SJCRH30 (cell line): ENCODE results near the gene PDZRN4. TPM values are rescaled to one million over a fixed set of nuclear protein-coding genes. Genes with fewer than 3 reads are reported as not detected.
"Not testable (repeated sequence)": the region's sequence is repeated elsewhere in the genome, so short reads cannot be mapped to it uniquely, and the experiment has no call there.

ENCODE experiments used
- DNase-seq, 2 experiments: peaks; one replicate each; pipeline ENCODE4 v3.0.0-alpha.2; 2015 to 2020
- H3K27ac ChIP-seq: fragments of 250-450 bp; sonication (Bioruptor Pico); 2 replicates; pipeline ENCODE4 v1.5.1; 2020; ENCODE audit warnings: mild to moderate bottlenecking, moderate library complexity
- H3K27me3 ChIP-seq: fragments of 250-450 bp; sonication (Bioruptor Pico); 2 replicates; pipeline ENCODE4 v1.5.1; 2020; ENCODE audit warnings: mild to moderate bottlenecking, moderate library complexity
- H3K36me3 ChIP-seq: fragments of 250-450 bp; sonication (Bioruptor Pico); 2 replicates; pipeline ENCODE4 v1.5.1; 2020; ENCODE audit warnings: mild to moderate bottlenecking, moderate library complexity
- H3K4me1 ChIP-seq: fragments of 250-450 bp; sonication (Bioruptor Pico); 2 replicates; pipeline ENCODE4 v1.5.1; 2020; ENCODE audit warnings: mild to moderate bottlenecking, moderate library complexity
- H3K4me3 ChIP-seq: fragments of 250-450 bp; sonication (Bioruptor Pico); 2 replicates; pipeline ENCODE4 v1.5.1; 2020; ENCODE audit warnings: mild to moderate bottlenecking, moderate library complexity
- H3K9me3 ChIP-seq: fragments of 250-450 bp; sonication (Bioruptor Pico); replicated peaks from 2 replicates; pipeline ENCODE4 v1.5.1; 2020; ENCODE audit warnings: mild to moderate bottlenecking, moderate library complexity
- total RNA-seq: library from RNA; depleted of rRNA; stranded (reverse); fragments of >200 nt; shearing (Covaris generic); gene quantifications from 2 replicates; pipeline ENCODE4 v1.2.3, GENCODE V29; 2014

The PDZRN4 gene
- total RNA-seq, 1 experiment from 2014 or later: not detected

DNA sequence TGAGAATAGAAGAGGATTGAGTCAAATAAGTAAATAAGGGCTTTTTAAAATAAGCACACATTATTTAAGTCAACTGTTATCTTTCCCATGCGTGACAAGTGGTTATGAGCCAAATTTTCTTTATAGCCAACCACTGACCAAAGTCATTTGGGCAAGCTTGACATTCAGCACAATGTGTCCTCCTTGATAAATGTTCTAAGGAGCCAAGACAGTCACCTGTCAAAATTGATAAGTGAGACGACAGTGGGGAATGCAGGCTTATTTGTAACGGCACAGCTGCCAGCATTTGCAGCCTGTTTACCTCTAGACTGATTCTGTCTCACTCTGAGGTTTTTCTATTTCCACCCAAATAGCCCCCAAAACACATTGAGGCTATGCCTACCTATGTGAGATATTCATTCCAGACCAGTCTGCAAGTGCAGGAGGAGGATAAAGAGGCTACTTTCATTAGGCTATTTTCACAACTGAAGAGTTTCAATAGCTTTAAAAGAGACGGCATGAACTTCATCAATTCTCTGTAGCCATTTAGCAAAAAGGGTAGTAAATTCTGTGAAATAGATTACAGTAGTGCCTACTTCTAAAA lies 339.5 kb downstream of the PDZRN4 start:
- no peak for DNase-seq

DNA sequence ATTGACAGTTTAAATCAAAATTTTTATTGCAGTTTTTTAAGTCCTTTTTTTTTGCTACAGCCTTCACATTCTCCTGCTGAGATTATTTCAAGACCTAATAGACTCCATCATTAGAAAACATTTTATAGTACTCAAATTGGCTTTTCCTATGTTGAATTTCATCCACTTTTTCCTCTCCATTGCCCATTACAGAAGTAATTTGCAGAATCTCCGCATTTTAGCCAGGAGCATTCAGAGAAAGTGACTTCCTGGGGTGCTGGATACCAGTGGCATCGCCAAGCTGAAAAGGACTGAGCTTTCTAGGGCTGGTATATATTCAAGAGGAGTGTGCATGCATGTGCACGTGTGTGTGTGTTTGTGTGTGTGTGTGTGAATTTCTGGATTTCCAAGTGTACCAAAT lies 340.8 kb downstream of the PDZRN4 start:
- Histone ChIP-seq H3K27ac (no peak overlapping the region), H3K27me3 (no peaks in the 10 kb centered on the region), H3K4me3 (no peak overlapping the region), H3K4me1 (peaks cover 11% of the 10 kb centered on the region), H3K36me3 (no peaks in the 10 kb centered on the region), H3K9me3 (no peaks in the 10 kb centered on the region)
- DNase-seq: no peak

More for the DNA sequence above, 339.5 kb downstream of the PDZRN4 start:
- Histone ChIP-seq H3K36me3 (no peaks in the 10 kb centered on the region), H3K9me3 (no peaks in the 10 kb centered on the region), H3K4me3 (no peak overlapping the region), H3K27me3 (no peaks in the 10 kb centered on the region), H3K27ac (no peak overlapping the region), H3K4me1 (peaks cover 16% of the 10 kb centered on the region)

DNA sequence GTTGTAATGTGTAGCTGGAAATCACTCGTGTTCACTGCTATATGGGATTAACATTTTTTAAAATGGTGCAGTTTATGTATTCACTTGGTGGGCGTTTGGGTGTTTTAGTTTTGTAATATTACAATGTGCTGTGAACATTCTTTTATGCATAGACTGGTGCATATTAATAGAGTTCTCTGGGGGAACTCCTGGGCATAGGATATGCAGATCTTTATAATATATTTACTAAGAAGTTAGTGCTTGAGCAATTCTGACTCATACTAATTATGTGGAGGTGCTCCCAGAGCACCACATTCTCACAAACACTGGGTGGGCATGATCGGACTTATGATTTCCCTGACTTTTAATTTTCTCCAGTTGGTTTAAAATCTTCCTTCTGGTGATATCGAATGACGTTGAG lies 342.3 kb downstream of the PDZRN4 start:
- no peak overlapping the region for H3K4me3 ChIP-seq
- H3K4me1 ChIP-seq: peaks cover 11% of the 10 kb centered on the region
- no peak overlapping the region for H3K27ac ChIP-seq
- H3K27me3 ChIP-seq: no peaks in the 10 kb centered on the region
- DNase-seq: no peak
- H3K36me3 ChIP-seq: no peaks in the 10 kb centered on the region
- H3K9me3 ChIP-seq: no peaks in the 10 kb centered on the region

DNA sequence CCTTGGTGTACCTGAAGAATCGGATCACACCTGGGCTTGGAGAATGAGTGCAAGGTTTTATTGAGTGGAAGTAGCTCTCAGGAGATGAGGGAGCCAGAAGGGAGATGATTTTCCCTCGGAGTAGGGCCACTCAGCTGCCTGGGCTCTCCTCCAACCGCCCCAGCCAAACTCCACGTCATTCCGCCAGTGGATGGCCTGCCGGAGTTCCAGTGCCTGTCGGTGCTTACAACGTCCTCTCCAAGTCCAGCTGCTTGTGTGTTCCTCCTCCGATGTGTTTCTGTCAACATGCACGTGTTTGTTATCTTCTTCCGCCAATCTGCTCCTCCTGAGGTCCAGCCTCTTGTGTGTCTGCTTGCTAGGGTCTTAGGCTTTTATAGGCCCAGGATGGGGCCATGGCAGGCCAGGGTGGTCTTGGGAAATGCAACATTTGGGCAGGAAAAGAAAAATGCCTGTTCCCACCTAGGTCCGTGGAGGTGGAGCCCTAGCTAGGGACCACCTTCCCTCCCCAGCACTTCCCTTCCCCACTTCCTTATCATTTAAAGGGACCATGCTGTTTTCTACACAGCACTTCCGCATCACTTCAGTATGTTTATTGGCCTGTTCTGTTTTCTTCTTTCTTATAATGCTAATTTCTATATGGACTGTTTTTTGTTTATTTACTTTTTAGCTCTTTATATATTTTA lies 343.2 kb downstream of the PDZRN4 start:
- no peaks in the 10 kb centered on the region for H3K27me3 ChIP-seq
- H3K4me3 ChIP-seq: no peak overlapping the region
- no peaks in the 10 kb centered on the region for H3K9me3 ChIP-seq
- no peaks in the 10 kb centered on the region for H3K36me3 ChIP-seq
- no peak overlapping the region for H3K27ac ChIP-seq
- H3K4me1 ChIP-seq: peaks cover 11% of the 10 kb centered on the region
- no peak for DNase-seq

DNA sequence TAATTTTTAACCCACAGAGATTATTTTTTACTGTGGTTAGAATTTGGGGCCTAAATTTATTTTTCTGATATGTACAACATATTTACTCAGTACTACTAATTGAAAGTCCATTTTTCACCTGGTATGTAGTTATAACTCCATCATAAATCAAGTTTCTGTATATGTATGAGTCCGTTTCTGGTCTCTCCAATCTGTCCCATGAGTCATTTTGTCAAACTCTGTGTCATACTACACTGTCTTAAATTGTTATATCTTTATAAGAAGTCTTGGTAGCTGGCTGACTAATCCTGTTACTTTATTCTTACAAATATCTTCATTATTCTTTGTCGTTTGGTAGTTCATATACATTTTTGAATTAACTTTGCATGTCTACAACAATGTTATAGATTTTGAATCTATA lies 344.0 kb downstream of the PDZRN4 start:
- DNase-seq: no peak
- H3K27ac ChIP-seq: no peak overlapping the region
- peaks cover 8% of the 10 kb centered on the region for H3K4me1 ChIP-seq
- no peaks in the 10 kb centered on the region for H3K9me3 ChIP-seq
- H3K4me3 ChIP-seq: no peak overlapping the region
- no peaks in the 10 kb centered on the region for H3K36me3 ChIP-seq
- no peaks in the 10 kb centered on the region for H3K27me3 ChIP-seq

DNA sequence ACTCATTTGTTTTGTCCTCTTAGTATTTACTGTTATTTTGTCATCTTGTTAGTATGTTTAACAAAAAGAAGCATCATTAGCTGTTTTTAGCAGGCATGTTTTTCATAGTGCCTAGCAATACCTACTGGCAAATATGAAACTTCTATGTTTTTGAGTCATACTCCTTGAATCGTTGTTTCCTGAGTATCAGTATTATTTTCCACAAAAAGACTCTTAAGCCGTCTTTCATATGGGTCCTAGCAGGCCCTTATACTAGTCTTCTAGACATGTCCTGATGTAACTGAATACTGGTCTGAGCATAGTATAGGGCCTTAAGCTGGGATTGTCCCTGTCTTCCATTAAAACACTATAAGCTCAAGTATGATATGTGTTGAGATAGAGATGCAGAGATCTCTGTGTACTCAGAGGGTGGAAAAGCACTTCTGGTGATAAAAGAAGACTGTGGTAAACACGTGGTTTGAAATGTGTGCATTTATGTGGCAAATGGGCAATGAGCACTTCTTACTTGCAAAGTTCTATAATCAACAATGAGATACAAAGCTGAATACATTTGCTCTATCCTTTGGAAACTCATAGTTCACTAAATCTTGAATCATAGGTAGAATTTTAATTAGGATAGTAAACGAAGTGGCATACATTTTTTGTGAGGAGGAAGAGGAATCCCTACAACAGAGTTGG lies 348.8 kb downstream of the PDZRN4 start:
- H3K4me1 ChIP-seq: no peaks in the 10 kb centered on the region
- no peak overlapping the region for H3K4me3 ChIP-seq
- no peak overlapping the region for H3K27ac ChIP-seq
- H3K36me3 ChIP-seq: no peaks in the 10 kb centered on the region
- no peaks in the 10 kb centered on the region for H3K27me3 ChIP-seq
- no peaks in the 10 kb centered on the region for H3K9me3 ChIP-seq
- DNase-seq: no peak

DNA sequence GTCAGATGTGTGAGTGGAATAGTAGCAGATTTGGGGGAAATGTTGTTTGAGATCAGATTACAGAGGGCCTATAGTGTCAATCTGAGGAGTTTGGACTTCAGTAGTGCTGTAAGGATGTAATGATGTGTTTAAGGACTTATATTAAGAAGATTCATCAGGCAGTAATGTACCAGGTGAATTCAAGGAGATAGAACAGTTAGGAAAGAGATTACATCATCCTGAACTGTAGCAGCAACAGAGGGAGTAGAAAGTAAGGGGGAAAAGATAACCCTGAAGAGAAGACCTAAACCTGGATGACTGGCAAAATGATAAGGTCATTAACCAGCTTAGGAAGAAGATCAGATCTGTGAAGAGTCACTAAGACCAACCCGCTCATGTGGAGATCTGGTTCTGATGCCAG lies 349.4 kb downstream of the PDZRN4 start:
- no peaks in the 10 kb centered on the region for H3K27me3 ChIP-seq
- H3K9me3 ChIP-seq: no peaks in the 10 kb centered on the region
- H3K4me3 ChIP-seq: no peak overlapping the region
- DNase-seq: no peak
- no peaks in the 10 kb centered on the region for H3K36me3 ChIP-seq
- no peaks in the 10 kb centered on the region for H3K4me1 ChIP-seq
- no peak overlapping the region for H3K27ac ChIP-seq

DNA sequence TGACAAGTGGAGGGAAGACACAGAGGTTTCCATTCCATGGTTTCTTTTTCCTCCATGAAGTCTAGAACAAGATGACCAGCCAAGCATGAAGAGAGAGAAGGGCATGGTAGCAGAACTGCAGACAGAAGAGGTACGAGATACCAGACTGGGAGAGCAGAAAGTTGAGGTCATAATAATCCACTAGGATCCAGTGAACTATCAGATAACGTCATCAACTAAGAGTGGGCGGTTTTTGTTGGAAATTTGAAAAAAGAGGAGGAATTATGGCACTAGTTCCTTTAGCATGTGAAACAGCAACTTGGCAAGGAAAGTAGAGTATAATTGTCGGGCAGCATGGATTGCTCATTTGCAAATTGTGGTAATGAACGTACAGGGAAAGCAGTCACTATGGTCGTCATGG lies 357.6 kb downstream of the PDZRN4 start:
- H3K27ac ChIP-seq: no peak overlapping the region
- no peaks in the 10 kb centered on the region for H3K36me3 ChIP-seq
- no peak for DNase-seq
- H3K9me3 ChIP-seq: no peaks in the 10 kb centered on the region
- H3K4me1 ChIP-seq: no peaks in the 10 kb centered on the region
- H3K27me3 ChIP-seq: no peaks in the 10 kb centered on the region; the same call in none of the 2 replicates
- no peak overlapping the region for H3K4me3 ChIP-seq

DNA sequence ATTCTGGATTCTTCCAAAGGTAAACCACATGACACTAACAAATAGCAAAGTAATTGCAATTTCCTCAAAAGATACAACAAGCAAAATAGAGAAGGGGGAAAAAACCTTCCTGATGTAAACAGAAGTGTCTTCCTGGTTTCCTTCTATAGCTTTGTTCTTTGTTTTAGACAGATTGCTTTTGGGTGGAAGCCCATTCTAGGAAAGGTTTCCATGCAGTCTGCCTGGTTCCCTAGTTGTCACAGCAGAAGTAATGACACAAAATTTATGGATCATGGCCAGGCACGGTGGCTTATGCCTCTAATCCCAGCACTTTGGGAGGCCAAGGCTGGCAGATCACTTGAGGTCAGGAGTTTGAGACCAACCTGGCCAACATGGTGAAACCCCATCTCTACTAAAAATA lies 359.0 kb downstream of the PDZRN4 start:
- H3K9me3 ChIP-seq, H3K36me3 ChIP-seq, H3K27ac ChIP-seq, H3K4me3 ChIP-seq, DNase-seq, H3K4me1 ChIP-seq, H3K27me3 ChIP-seq: not testable (repeated sequence)

DNA sequence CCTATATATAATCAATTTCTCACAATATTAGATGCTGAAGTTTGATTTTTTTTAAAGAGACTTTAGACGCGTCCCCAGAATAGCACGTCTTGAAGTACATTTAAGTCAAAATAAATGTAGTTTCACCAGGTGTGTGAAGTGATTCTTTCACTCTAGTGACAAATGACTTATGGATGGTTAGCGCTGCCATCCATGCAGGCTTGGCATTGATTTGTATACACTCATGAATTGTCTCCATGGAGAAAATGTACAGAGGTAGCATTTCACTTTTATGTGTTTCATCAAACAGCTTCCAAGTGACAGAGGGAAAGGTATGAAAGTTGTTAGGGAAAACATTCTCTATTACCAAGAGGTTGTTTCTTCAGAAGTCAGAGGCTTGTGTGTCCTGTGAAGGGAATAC lies 360.8 kb downstream of the PDZRN4 start:
- DNase-seq: no peak
- Histone ChIP-seq H3K9me3 (no peaks in the 10 kb centered on the region), H3K4me3 (no peak overlapping the region), H3K36me3 (no peaks in the 10 kb centered on the region), H3K4me1 (no peaks in the 10 kb centered on the region), H3K27ac (no peak overlapping the region), H3K27me3 (peaks cover 3% of the 10 kb centered on the region)

DNA sequence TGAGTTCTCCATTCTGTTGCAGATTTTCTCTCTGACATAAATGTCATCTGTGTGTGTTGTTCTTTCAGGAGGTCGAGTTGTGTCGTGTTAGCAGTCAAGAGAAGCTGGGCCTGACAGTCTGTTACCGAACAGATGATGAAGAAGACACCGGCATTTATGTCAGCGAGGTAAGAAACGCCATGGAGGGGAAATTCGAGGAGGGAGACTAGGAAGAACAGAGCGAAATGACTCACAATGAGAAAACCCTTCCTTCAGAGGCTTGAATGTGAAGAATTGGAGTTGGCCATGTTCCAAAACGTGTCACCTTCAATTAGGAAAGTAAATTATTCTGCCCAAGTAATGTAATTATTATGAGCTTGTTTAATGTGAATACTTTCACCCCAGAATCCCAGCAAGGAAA lies 364.5 kb downstream of the PDZRN4 start:
- H3K4me3 ChIP-seq: no peak overlapping the region
- no peak overlapping the region for H3K27ac ChIP-seq
- peaks cover 3% of the 10 kb centered on the region for H3K27me3 ChIP-seq
- H3K4me1 ChIP-seq: no peaks in the 10 kb centered on the region
- H3K9me3 ChIP-seq: no peaks in the 10 kb centered on the region
- DNase-seq: peak in 1 of 2 experiments; percentile 23
- H3K36me3 ChIP-seq: no peaks in the 10 kb centered on the region

DNA sequence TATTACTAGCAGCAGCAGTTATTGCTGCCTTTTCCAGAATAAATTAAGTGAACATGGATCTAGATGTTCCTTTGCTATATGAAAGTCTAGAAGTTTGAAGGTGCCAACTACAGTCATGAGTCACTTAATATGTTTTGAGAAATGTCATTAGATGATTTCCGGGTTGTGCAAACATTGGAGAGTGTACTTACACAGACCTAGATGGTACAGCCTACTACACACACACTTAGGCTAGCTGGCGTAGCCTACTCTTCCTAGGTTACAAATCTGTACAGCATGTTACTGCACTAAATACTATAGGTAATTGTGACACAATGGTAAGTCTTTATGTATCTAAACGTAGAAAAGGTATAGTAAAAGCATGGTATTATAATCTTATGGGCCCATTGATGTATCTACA lies 368.1 kb downstream of the PDZRN4 start:
- Histone ChIP-seq H3K36me3 (no peaks in the 10 kb centered on the region), H3K9me3 (no peaks in the 10 kb centered on the region), H3K4me1 (no peaks in the 10 kb centered on the region), H3K27me3 (peaks cover 3% of the 10 kb centered on the region; the same call in 1 of the 2 replicates), H3K27ac (no peak overlapping the region), H3K4me3 (no peak overlapping the region)
- no peak for DNase-seq

DNA sequence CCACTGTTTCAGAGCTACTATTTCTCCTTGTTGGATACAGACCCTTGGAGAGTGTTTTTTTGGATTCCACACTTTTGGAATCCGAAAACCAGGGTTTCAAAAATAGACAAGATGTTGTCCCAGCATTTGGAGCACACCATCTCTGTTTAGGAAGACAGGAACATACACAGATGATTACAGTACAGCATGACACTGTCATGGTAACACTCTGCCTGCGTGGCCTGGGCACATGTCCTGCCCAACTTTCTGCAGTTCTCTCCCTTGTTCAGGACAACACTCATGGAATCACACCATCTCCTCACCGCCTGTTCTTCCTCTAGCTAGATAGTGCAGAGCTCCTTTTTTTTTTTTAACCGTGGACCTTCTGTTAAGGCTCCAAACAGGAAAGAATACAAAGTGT lies 369.2 kb downstream of the PDZRN4 start:
- H3K36me3 ChIP-seq: no peaks in the 10 kb centered on the region
- no peak overlapping the region for H3K4me3 ChIP-seq
- H3K9me3 ChIP-seq: no peaks in the 10 kb centered on the region
- no peaks in the 10 kb centered on the region for H3K4me1 ChIP-seq
- H3K27me3 ChIP-seq: no peaks in the 10 kb centered on the region
- no peak for DNase-seq
- H3K27ac ChIP-seq: no peak overlapping the region

DNA sequence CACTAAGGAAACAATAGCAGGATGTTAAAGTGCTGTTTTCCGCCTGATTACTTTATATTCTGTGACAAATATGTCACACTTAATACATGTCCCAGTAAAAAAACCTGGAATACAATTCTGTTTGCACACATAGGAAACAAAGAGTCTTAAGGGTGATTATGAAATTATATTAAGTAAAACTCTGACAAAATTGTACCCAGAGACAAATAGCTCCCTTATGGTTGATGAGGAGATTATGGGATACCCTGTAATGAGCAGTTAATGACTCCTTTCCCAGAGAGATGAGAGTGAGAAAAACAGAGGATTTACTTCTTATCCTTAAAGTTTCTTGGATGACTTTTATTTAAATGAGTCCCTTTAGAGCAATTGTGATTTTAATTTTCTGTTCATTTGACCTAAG lies 370.6 kb downstream of the PDZRN4 start:
- H3K9me3 ChIP-seq: no peaks in the 10 kb centered on the region
- H3K36me3 ChIP-seq: no peaks in the 10 kb centered on the region
- H3K4me1 ChIP-seq: no peaks in the 10 kb centered on the region

DNA sequence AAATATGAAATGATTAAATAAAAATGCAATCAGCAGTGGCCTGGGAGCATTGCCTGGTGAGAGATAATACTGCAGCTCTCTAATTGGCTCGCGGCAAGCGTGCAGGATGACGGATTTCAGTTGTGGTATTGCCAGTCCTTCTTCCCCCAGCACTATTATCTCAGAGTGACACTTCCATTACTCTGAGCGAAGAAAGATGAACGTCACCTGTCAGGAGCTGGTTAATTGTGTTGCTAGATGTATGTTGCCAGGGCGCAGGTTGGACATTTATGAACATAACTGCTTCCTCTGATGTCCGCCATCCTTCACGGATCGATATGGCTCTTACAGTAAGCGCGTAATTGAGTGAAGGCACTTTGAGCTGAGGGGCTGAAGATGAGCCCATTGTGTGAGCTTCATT lies 374.9 kb downstream of the PDZRN4 start:
- no peak for DNase-seq
- Histone ChIP-seq H3K4me3 (no peak overlapping the region), H3K27me3 (no peaks in the 10 kb centered on the region; the same call in 1 of the 2 replicates), H3K4me1 (no peaks in the 10 kb centered on the region), H3K9me3 (no peaks in the 10 kb centered on the region), H3K36me3 (no peaks in the 10 kb centered on the region), H3K27ac (no peak overlapping the region)

More for the DNA sequence above, 370.6 kb downstream of the PDZRN4 start:
- H3K4me3 ChIP-seq: no peak overlapping the region
- H3K27ac ChIP-seq: no peak overlapping the region
- no peak for DNase-seq
- no peaks in the 10 kb centered on the region for H3K27me3 ChIP-seq
